Head of caudate nucleus (tissue), 42 donors: Measurements from ENCODE around the gene GPR137B.

Experiments
- DNase-seq, 42 donors: peaks; one replicate each; pipeline versions ENCODE4 v3.0.0 to v3.0.0-alpha.2; 2020 to 2021; ENCODE audit warnings: mixed read lengths in 7 of 42
- intact Hi-C: fragments of 100-400 bp; cut with DNase I; formaldehyde crosslinking; loops from one replicate; pipeline ENCODE4 v1.15.0; 2022

GPR137B gene

DNA sequence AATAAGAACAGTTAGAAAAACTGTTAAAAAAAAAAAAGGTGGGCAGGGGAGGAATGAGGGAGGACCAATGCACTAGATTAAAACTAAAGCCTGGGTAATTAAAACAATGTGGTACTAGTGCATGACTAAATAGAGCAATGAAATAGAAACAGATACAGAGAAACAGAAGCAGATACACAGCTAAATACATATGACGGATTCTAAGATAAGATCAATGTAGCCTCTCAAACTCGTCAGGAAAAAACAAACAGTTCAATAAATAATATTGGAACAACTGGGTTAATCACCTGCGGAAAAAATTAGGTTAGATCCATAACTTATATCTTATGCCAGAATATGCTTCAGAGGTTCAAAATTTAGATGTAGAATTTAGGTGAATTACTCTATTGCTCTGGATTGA lies 71.2 kb downstream of the GPR137B start:
- intact Hi-C loops, result no loop called here

DNA sequence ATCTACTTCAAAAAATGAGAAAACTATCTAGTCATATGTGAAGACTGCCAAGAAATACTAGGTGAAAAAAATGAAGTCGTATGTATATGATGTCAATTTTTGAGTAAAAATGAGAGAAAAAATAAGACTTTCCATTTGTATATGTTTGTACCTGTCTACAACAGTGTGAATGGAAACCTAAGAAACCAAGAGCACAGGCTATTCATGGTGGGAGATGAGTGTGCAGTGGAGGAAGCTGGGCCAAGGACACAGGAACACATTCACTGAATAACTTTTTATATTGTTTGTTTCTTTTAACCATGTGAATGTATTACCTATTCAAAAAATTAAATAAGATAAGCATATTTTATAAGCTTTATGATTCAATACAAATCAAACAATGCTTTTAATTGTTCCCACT lies 72.4 kb downstream of the GPR137B start:
- no peak for DNase-seq
- intact Hi-C loops, result no loop called here

More for the DNA sequence above, 71.2 kb downstream of the GPR137B start:
- DNase-seq, result no peak

DNA sequence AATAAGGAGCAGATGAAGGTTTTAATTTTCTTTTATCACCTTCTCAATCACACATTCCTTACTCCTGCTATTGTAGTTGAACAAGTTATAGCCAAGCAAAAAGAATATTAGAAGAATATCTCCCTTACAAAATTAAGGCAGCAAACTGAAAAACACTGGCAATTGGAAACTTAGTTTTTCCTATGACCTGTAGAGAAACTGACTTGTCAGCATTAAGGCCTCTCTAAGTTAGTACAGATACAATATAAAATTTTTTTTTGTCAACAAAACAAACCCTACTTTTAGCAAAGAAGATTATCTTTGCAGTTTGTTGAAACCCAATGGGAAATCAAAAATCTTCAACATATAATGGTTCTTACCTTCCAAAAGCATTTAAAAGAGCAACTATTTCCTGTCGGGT lies 78.1 kb downstream of the GPR137B start:
- DNase-seq, result no peak
- intact Hi-C loops, result no loop called here

DNA sequence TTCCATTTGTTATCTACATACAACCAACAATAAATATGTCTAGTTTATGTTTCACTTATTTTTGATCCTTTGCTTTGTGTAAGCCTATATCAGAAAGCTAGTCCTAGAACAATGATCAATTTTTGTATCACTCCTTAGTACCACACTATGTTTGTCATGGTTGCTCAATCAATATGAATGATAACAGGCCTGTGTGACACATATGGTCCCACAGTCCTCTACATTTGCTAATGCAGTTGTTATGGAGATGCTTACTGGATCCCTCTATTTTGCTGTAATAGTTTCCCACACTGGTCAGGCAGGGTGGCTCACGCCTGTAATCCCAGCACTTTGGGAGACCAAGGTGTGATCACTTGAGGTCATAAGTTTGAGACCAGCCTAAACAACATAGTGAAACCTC lies 80.3 kb downstream of the GPR137B start:
- DNase-seq, result no peak
- intact Hi-C loops, result no loop called here

DNA sequence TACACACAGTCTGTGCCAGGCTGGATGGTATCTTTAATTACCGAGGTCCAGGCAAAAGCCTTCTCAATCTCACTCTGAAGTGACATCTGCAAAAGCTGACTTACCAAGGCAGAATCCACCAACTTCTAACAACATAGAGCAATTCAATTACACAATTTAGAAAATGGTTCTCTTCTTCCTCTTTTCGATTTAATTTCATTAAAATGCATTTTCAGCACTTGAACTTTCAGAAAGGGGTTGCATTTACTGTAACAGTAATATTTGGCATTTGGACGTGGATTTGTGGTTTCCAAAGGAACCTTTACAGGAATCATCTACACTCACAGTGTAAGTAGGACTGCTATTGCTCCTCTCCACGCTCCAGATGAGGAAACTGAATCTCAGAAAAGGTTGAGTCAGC lies 86.1 kb downstream of the GPR137B start:
- intact Hi-C loops, result no loop called here

DNA sequence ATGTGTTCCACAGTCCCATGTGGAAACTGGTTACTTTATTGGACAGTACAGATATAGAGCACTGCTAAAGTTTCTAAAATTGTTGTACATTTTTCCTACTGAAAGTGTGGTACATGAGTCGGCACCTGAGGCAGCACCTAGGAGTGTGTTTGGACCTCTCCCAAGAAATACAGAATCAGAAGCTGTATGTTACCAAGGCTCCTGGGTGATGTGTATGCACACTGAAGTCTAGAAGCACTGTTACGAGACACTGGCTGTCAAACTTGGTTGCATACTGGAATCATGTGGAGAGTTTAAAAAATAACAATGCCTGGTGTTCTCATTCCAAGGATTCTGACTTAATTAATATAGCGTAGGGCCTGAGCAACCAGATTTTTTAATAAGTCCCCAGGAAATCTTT lies 92.8 kb downstream of the GPR137B start:
- intact Hi-C loops, result no loop called here

More for the DNA sequence above, 86.1 kb downstream of the GPR137B start:
- DNase-seq, result no peak

DNA sequence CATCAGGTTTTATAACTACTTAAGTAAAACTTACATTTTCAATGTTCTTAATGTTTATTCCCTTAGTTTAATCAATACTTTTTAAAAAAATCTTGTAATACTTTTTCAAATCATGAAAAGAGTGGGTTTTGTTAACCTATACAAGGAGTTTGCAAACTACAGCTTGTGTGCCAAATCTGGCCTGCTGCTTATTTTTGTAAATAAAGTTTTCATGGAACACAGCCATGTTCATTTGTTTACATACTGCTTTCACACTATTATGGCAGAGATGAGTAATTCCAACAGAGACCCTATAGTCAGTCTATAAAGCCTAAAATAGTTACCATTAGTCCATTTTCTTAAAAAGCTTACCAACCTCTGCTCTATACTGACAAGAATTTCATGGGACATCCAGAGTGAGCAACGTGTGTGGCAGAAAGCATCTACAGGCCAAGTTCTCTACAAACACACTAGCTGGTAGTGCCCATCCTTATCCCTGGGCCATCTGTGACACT lies 96.8 kb downstream of the GPR137B start:
- intact Hi-C loops, result no loop called here
- no peak for DNase-seq

More for the DNA sequence above, 92.8 kb downstream of the GPR137B start:
- DNase-seq, result no peak

DNA sequence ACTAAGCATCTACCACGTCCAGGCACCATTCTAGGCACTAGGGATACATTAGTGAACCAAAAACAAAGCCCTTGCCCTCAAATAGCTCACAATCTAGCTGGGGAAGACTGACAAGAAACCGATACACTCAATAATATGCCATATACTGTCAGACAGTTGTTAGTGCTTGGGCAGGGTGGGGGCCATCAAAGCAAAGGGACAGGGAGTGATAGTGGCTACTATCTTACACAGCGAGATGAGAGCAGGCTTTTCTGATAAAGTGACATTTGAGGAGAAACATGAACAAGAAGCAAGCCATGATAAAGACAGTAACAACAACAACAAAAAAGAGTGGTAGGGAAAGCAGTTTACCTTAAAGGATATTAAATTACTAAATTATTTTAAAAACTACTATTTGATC lies 98.3 kb downstream of the GPR137B start:
- intact Hi-C loops, result no loop called here
- DNase-seq, result no peak

DNA sequence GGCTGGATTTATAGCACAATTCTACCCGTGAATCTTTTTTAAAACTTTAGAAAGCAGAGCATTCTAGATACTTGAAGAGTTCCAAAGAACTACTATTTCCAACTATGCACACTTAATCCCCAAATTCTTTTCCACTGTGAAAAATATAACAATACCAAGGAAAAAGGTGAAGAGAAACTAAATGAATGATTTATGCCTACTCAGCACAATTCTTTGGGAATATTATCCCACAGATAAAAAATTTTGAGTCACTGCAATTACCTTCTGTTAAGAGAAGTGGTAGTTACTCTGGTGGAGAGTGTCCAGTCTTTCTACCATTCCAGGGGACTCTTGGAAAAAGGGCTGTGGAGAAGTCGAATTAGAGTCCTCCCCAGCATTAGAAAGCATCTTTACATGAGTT lies 100.2 kb downstream of the GPR137B start:
- intact Hi-C loops, result no loop called here
- no peak for DNase-seq

DNA sequence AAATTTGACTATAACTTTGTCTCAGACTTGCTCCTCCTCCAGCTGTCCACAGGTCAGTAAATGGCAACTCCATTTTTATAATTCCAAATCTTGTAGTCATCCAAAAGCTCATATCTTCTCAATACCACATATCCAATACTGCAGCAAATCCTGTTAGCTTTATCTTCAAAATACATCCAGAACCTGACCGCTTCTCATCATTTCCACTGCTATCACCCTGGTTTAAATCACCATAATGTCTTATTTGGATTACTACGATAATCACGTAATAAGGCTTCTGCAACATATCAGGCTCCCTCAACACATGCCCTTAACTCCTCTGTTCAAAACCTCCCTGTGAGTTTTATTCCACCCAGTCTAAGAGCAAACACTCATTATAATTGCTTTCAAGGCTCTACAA lies 104.9 kb downstream of the GPR137B start:
- DNase-seq, result no peak
- intact Hi-C loops, result no loop called here

DNA sequence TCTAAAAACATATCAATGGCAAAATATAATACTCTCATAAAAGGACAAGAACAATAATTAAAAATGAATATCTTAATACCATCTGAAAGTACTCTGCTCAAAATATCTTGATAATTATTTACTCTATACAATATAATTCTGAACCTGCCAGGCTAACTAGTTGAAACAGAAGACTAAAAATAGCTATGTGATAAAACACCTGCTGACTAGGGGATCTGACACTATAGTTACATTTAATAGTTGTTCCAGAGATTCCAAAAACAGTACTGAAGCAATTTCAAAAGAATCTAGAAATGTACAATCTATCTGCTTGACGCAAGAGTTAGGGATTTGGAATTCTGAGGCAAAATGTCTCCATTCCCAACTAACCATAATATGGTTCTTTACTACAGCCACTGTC lies 109.2 kb downstream of the GPR137B start:
- no peak for DNase-seq
- intact Hi-C loops, result no loop called here

DNA sequence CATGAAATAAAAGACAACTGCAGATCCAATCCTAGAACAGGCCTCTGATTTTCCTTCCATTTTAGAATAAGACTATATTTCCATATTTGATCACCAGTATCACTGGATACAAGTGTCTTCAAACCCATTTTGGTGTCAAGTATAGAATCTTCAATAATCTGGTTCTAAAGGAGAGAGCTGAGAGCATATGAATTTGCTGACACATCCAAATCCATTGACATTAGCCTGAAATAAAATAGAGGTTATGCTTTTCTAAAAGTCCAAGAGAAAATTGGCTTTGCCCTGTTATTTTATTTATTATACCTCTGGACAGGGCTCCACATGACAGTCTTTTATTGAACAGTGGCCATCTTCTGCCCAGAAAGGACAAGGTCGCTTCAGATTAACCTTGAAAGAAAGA lies 110.8 kb downstream of the GPR137B start:
- no peak for DNase-seq
- intact Hi-C loops, result no loop called here

DNA sequence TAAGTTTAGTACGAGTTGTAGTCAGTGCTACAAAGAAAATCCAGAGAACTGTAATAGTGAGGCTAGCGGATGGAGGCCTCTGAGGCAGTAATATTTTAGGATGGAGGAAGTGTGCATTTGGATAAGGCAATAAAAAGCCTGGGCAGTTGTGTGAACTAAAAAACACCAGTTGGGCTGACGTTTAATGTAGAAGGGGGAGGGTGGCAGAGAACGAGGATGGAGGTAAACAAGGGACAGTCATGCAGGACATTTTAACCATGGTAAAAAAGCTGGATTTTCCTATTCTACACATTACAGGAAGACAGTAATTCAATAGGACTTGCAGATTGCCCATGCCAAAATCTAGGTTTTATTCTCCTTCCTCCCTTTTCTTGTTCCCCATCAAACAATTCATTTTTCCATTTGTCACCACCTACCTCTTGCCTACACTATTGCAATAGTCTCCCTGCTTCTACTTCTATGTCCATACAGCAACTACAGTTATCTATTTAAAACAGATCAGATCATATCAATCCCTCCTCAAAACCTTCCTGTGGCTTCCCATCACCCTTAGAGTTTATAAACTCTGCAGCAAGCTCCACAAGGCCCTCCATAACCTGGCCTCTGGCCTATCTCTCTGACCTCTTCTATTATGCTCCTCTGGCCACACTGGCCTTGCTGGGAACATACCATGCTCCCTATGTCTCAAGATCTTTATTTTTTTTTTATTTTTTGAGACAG lies 111.7 kb downstream of the GPR137B start:
- intact Hi-C loops, result no loop called here
- DNase-seq, result no peak

DNA sequence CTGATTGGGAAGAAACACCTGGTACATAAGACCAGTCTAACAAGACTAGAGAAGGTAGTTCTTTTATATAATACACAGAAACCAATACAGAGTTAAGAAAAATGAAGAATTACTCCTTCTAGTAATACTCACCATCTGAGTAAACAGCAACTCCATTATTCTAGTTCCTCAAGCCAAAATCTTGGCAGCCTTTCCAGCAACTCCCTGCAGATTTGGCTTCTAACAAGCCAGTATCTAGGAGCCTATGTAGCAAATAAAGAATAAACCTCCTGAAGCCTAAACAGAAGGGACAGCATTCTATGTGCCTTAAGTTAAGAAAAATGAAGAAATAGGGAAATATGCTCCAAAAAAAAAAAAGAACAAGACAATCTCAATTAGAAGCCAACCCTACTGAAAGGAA lies 114.9 kb downstream of the GPR137B start:
- DNase-seq, result no peak
- intact Hi-C loops, result no loop called here

DNA sequence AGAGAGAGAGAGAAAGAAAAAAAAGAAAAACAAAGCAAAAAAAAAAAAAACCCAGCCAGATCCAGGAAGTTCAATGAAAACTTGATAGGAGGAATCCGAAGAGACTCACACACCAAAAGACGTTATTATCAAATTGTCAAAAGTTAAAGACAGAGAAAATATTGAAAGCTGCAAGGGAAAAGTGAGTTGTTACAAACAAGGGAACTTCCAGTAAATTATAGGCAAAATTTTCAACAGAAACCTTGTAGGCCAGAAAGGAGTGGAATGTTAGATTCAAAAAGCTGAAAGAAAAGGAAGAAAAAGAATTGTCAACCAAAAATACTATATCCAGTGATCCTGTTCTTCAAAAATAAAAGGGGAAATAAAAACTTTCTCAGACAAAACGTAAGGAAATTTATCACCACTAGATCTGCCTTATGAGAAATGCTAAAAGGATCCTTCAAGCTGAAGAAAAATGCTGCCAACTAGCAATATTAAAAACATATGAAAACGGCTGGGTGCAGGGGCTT lies 115.8 kb downstream of the GPR137B start:
- intact Hi-C loops, result no loop called here
- no peak for DNase-seq
